T1000 (cell line): Measurements from ENCODE around the gene KCNH2.

Source experiments
- DNase-seq: peaks from one replicate; lab custom pipeline; 2025; ENCODE audit warnings: mixed read lengths; lab: John Stamatoyannopoulos, UW

KCNH2 gene

DNA sequence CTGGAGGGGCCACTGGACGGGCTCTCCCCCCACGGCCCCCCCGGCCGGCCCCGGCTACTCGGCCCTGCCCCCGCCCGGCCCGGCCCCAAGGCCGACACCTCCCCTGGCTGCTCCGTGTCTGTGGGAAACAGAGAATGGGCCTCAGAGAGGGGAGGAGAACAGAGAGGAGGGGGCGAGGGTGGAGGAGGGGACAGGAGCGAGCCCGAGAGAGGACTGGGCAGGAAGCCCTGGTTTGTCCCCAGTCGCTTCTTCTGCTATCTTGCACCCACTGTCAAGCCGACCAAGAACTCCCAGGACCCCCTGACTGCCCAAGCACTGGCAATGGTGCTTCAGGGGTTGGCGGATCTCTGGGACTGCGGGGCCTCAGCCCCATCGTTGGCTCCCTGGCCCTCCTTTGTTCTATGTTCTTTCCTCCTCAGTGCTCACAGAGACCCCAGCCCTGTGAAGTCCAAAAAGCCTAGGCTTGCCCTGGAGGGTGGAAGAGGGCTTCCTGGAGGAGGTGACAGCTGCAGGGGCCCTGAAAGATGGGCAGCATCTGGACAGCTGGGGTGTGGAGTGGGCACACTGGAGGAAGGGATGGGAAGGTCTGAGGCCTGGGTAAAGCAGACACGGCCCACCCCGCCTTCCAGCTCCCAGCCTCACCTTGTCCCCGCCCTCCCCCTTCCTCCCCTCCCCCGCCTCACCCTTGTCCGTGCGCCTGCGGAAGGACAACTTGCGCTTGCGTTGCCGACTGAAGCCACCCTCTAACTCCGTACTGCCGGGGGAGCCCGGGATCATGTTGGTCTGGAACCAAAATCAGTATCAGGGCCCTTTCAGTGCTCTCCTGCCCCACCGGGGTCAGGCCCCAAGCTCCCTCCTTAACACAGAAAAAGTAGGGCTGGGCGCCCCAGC, 30.1 kb downstream of the KCNH2 start:
- DNase-seq, result no peak

DNA sequence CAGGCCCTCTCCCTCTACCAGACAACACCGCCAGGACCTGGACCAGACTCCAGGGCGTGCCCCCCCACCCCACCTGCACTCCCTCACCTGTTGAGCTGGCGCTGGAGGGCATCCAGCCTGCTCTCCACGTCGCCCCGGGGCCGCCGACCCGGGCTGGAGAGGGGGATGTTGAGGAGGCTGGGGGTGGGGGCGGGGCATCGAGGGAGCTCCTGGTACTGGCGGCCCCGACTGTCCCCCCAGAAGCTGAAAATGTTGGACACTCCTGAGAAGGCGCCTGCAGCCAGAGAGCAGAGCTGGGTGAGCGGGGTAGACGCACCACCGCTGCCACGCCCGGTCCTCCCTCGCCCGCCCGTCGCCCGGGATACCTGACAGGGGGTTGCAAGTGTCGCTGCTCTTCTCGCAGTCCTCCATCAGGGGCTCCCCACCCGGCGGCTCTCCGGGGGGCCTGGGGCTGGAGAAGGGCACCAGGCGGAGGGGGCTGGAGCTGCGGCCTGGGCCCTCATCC, 30.8 kb downstream of the KCNH2 start:
- no peak for DNase-seq

DNA sequence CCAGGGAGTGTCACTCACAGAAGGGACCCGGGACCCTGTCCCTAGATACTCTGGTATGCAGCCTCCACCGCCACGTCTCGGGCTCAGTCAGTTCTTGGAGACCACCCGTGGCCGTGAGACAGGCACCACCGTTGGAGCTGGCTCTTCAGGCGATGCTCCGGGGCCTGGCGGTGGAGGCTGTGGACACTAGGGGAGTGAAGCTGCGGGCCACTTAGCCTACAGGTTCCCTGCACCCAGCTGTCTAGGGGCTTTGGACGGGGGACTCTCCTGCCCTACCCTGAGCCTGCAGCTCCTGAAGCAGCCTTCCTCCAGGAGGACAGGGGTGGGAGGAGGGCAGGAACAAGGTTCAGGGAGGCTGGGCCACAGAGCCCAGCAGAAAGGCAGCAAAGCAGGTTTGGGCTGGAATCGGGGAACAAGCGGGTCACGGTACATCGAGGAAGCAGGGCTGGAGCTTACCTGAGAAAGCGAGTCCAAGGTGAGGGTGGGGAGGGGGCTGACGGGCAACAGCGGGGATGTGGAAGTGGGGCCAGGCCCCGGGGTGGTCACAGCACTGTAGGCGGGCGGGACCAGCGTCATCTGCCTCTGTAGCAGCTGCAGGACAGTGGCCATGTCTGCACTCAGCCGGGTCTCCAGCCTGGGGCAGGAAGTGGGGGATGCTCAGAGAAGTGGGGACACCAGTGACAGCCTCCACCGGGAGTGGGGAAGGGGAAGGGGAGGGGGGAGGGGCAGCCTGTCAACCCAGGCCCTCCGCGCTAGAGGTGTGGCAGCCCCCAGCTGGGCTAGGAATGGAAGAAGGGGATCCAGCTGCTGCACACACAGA, 31.5 kb downstream of the KCNH2 start:
- DNase-seq, result no peak

DNA sequence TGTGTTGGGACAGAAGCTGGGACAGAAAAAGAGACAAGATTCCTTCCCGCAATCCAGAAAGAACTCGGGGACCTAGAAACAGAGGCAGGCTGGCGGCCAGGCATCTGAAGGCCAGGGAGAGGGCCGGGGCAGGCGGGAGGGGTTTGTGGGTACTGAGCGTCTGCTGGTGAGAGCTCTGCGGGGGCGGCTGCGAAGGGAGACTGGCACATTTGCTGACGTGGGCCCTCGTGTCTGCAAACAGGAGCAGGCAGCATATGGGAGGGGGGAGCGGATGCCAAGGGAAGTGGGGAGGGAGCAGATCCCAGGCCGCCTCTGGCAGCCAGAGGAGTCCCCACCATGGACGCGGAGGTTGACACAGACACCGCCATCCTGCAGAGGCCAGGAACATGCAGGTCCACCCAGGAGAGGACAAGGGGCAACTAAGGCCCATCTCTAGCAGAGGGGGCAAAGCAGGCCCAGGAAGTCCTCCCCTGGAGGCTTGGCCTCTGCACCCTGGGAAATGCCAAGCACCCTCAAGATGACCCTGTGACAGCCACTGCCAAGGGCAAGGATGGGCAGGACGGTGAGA, 32.2 kb downstream of the KCNH2 start:
- no peak for DNase-seq

DNA sequence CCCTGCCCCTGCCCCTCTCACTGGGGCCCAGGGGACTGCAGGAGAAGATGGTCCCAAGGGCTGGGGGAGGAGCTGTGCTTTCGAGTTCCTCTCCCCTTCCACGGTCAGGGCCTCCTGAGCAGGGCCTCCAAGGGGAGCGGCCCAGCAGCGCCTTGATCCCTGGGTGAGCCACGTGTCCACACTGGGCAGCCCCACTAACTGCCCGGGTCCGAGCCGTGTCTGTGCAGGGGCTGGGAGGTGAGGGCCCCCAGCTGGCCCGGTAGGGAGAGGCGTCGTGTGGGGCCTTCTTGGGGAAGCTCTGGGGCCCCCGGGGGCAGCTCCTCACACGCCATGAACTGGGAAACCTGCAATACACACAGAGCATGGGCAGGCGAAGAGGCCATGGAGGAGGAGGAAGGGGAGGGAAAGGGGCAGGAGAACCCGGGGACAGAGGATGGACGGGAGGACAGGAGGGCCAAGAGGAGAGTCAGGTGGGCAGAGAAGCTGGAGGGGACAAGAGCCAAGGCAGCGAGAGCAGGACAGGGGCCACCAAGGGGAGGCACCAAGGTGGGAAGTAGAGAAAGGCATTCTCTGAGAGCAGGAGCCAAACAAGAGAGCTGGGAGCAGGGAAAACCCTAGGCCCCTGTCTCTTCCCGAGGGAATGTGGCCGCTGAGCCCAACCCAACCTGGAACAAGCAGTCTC, 32.8 kb downstream of the KCNH2 start:
- DNase-seq, result no peak

DNA sequence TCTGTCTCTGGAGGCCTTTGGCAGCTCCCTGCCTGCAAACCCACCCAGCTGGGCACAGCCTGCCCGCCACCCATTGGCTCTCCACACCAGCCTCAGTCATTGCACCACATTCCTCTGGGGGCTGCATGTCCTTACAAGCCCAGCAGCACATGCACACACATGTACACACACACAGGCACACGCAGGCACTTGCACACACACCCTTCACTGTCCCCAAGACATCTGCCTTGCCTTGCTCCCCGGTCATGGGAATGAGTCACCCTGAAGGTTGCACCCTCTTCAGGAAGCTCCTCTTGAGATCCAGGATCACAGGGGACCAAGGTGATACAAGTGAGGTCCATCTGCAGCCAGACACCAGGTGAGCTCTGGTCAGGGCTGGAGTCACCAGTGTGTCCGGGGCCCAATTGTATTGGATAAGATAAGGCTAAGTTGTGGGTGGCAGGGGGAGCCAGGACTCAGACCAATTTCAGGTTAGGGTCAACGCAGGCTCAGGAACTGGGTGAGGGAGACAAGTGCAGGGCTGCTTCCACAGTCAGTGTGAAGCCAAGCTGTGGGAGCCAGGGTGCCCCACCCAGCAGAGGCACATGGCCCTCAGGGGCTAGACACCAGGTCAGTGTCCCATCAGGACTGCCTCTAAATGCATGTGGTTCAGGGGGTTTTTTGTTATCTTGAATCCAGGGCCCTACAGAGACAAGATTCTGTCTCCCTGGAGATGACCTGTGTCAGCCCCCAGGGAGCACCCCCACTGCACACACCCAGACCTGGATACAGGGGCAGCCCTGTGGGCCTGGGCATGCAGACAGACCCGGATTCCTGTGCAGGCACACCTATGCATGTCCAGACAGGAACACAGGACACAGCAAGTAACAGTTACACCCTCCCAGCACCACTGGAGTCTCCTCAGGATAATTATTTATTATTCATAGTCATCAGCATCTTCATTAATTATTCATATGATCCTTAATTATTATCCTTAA, 33.8 kb downstream of the KCNH2 start:
- DNase-seq, result no peak

DNA sequence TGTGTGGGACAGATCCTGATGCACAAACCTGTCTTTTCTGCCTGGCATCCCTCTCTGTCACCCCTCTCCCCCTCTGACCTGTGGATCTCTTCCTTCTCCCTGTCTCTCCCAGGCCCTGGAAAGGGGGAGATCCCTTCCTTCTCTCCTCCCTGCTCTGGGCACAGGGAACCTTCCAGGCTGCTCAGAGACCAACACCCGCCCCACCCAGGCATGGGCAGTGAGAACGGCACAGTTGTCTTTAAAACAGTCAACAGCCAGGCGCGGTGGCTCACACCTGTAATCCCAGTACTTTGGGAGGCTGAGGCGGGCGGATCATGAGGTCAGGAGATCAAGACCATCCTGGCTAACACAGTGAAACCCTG, 34.7 kb downstream of the KCNH2 start:
- DNase-seq, result no peak

DNA sequence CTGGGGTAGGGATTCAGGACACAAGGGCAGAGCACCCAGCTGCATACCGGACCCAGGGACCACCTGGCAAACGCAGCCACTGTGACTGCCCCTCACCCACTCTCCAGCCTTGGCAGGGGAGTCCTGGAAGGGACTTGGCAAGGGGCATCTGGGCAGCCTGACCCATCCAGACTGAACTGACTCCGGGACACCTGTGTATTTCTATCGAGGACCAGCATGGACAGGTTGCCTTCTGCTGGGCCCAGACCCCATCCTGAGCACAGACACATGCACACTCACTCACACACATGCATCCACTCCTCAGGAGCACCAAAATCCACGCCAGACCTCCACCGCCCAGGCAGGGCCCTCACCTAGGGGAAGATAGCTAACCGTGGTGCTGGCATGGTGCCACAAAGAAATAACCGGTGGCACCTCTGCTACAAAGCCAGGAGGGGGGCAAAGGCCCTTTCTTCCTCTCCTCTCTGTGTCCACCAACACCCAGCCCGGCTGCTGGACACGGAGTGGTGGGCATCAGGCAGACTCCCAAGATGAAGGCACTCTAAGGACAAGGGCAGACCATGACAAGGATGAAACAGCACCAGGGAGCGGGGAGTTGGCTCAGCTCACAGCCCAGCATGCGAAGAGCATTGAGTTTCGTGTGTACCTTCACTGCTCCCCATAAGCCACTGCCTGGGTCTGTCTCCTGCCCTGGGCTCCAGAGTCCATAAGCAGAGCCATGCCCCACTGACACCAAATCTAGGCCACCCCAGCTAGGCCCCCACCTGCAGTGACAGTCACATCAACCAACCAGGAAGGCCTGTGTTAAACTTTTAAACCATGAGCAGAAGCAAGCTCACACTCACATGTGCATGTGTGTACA, 35.3 kb downstream of the KCNH2 start:
- DNase-seq, result no peak

DNA sequence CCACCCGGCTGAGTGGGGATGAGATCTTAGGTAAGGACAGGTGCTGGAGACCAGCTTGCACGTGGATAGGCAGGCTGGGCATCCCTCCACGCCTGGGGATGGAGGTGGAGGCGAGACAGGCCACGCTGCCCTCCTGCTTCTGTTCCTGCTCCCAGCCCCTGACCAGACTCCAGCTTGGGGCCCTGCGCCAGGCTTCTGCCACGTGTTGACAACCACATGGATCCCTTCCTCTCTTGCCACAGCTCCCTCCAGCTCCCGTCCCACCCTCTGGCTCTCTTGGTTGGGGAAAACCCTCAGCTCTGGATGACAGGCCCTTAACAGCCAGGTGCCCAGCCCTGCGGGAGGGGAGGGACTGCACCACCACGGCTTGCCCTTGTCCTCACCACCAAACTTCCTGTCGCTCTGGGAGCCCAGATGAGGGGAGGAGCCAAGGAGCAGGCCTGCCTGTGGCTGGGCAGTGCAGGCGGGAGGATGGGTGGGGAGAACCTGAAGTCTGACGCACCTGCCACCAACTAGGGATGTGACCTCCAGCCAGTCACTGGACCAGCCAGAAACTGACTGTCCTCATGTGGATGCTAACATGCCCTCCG, 36.0 kb downstream of the KCNH2 start:
- DNase-seq, result no peak

DNA sequence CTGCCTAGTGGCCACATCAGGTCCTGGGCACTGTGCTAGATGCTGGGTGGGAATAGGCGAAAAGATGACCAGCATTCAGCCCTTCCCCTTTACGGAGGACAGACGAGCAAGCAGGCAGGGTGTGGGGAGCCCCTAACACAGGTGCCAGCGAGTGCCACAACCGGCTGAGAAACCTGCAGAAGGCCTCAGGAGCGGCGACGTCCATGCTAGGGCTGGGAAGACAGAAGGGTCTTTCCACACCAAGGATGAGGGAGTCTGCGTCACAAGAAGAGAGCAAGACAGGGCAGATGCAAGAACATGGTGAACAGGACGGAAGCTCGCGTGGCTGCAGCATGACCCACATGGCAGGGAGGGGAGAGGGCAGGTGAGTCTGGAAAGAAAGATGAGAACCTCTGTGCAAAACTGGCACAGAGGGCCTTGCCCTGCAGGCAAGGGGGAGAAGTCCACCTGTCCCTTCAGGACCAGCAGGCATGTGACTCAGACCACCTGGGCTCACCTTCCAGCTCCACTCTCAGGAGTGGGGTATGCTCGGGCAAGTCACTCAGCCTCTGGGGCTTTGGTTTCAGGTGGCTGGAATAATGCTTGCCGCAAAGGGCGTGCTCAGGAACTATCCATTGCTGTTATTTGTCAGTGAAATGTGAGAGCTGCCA, 36.6 kb downstream of the KCNH2 start:
- DNase-seq, result no peak

DNA sequence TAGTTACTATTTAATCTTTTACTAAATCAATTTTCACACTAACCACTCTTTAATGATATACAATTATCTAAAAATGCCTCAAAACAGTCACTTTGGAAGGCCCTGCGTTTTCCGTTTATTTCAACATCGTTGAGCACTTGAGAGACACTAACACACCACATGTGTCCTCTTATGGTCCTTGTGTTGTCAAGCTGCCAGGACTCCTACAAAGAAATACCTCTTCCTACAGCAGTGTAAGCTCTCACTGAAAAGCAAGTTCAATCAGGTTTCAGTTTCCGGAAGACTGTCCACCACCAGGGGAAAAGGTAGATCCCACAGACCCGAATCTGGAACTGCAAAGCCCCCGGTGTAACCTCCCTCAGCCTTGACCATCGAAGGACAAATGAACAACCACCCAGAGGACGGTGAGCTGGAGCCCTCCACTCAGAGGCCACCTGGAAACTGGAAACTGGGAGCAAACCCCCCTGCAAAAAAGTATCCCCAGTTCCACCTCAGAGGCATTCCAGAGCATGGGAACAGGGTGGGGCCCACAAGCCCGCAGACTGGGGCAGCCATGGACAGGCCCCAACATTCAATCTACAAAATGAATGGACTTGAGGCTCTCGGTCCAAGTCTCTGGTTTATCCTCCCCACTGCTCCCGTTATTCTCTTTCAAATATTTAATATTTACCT, 37.6 kb downstream of the KCNH2 start:
- no peak for DNase-seq

DNA sequence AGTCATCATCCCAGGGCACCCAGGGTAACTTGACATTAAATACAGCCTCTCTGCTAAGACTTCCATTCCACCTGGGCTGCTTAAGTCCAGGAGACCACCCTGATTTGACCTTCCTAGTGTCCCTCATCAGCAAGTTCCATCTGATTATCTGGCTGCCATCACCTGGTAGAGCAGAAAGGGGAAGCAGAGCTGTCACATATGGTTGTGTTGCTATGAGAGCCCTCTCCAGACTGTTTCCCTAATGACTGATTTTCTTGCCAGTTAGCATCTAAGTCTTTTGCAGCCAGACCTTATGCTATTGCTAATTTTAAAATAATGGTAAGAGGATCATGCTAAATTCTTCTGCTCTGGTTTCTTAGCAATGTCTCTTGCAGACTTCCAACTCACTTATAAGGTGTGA, 38.7 kb downstream of the KCNH2 start:
- no peak for DNase-seq

DNA sequence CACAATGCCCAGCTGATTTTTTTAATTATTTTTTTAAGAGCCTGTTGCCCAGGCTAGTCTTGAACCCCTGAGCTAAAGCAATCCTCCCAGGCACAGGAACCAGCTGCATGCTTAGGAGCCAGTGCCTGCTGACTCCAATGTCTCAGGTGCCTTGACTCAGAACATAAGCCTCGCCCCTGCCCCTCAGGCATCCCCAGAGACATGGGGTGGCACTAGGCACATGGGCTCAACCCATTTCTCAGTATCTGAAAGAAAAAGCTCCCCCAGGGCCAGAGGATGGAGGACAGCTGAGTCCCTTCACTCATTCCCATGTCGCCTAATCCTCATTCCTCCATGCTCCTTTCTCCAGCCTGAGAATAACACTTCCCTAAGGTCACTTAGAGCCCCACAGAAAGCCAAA, 39.1 kb downstream of the KCNH2 start:
- no peak for DNase-seq

DNA sequence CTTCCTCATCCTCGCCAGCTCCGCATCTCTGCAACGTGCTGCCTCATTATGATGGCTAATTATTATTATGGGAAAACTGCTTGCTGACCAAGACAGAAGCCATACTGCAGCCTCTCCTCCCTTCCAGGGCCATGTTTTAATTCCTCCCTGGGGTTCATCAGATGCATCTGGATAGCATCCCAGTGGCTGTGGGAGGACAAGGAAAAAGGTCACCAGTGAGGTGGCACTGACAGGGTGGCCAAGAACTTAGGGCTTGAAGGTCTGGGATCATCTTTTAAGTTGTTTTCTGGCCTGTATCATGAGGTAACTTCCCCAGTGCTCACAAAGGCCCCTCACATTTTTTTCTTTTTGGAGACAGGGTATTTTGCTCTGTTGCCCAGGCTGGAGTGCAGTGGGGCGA, 39.6 kb downstream of the KCNH2 start:
- DNase-seq, result no peak

DNA sequence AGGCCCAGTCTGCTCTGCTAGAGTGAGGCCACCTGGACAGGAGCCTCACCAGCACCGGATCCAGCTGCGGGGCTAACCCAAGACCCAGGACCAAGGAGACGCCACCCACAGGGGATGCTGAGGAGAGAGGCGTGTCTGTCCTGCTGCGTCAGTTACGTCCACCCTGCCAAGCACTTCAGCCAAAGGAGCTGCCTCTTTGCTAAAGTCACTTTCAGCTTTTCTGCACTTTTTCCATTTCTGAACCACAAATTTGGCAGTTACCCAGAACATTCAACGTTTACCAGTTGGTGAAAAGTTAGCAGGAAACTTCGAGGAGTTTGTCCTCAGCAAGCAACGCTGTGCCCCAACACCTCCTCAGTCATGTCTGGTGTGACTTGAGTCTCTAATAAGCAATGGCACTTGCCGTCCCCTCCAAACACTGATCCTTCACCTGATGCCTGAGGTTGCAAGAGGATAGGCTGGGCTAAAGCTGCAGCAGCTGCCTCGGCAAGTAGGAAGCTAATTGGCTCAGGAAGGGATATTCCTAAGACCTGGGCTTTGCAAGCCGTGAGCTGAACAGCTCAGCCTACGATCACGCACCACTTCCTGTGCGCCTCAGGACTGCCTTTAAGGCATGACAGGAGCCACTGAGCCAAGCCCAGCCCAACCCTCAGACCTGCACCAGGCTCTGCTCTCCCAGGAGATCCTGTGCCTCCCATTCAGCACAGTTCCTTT, 40.1 kb downstream of the KCNH2 start:
- no peak for DNase-seq

DNA sequence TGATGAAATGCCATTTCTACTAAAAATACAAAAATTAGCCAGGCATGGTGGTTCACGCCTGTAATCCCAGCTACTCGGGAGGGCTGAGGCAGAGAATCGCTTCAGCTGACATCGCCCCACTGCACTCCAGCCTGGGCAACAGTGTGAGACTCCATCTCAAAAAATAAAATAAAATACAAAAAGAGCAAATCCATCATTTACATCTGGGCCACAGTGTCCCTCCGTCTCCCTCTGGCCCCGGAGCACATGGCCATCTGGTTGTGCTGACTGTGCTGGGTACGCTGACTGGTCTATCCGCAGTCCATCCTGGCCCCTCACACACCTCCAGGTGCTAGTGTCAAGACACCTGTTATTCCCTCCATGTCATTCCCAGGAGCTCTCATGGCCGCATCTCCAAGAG, 42.1 kb downstream of the KCNH2 start:
- DNase-seq, result no peak

DNA sequence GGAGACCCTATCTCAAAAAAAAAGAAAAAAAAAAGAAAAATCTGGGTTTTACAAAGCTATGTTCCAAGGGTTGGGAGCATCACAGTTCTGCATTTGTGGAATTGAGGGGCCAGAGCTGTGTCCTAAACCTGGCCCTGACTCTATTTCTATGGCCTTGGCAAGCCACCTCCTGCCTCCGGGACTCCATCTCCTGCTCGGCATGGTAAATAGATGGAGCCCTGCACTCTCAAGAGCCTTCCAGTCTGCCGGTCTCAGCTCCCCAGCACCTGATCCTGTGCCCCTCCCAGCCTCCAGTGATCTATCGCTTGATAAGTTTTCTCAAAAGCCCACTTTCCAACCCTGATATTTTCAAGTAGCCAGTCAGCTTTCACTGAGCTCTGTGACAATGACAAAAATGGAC, 43.0 kb downstream of the KCNH2 start:
- DNase-seq, result no peak
